ENCODE data around the gene RCC1.
"Not testable (repeated sequence)": the region's sequence is repeated elsewhere in the genome, so short reads cannot be mapped to it uniquely, and the experiment has no call there.

The RCC1 gene

DNA sequence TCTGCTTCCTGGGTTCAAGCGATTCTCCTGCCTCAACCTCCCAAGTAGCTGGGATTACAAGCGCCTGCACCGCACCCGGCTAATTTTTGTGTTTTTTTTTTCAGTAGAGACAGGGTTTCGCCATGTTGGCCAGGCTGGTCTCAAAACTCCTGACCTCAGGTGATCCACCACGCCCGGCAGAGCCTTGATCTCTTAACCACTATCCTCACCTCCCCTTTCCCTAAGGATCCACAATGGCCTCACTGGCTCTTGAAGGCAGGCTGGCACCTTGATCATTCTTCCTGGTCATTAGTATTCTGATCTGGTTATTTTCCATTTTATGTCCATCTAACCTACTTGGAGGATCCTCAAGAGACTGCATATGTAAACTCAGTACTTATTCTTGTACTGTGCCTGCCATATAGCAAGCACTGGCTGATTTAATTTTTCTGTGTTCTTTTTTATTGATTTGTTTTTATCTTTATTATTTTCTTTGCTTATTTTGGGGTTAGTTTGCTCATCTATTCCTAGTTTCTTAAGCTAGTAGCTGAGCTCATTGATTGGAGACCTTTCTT lies 6.3 kb downstream of the RCC1 start:
- no peak for DNase-seq (ENCODE audit: low spot score)

DNA sequence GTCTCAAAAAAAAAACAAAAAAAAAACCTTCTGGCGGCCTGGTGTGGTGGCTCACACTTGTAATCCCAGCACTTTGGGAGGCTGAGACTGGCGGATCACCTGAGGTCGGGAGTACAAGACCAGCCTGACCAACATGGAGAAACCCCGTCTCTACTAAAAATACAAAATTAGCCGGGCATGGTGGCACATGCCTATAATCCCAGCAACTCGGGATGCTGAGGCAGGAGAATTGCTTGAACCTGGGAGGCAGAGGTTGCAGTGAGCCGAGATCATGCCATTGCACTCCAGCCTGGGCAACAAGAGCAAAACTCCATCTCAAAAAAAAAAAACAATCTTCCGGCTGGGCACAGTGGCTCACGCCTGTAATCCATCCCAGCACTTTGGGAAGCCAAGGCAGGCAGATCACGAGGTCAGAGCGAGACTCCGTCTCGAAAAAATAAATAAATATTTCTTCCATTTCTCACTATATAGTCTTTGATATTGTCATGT lies 8.6 kb downstream of the RCC1 start:
- not testable (repeated sequence) for DNase-seq (ENCODE audit: low spot score)

DNA sequence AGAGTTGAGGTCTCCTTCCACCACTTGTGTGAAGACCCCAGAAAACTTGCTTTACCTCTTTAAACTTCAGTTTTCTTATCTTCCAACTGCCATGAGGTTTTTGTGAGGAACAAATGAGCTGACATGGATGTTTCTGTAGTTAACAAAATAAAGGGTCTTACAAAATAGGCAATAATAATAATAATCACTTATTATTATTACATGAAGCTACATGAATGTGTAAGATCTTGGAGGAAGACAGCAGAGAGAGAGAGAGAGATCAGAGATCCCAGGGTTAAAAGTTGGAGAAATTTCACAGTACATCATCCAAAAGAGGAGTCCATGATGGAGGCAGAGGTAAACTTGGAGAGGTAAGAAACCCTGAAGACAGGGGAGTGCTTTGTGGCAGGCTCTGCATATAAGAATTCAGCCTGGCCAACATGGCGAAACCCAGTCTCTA lies 10.7 kb downstream of the RCC1 start:
- no peak for DNase-seq (ENCODE audit: low spot score)

GRCh38 chr1:28517649-28517999 lies 11.8 kb downstream of the RCC1 start:
- no peak for DNase-seq (ENCODE audit: low spot score)

- DNase-seq (ENCODE audit: low spot score) = peak; percentile 83
Observed at GRCh38 chr1:28518000-28518744, 12.3 kb downstream of the RCC1 start.

- no peak for DNase-seq (ENCODE audit: low spot score)
Observed at GRCh38 chr1:28518745-28519341, 13.0 kb downstream of the RCC1 start.

DNA sequence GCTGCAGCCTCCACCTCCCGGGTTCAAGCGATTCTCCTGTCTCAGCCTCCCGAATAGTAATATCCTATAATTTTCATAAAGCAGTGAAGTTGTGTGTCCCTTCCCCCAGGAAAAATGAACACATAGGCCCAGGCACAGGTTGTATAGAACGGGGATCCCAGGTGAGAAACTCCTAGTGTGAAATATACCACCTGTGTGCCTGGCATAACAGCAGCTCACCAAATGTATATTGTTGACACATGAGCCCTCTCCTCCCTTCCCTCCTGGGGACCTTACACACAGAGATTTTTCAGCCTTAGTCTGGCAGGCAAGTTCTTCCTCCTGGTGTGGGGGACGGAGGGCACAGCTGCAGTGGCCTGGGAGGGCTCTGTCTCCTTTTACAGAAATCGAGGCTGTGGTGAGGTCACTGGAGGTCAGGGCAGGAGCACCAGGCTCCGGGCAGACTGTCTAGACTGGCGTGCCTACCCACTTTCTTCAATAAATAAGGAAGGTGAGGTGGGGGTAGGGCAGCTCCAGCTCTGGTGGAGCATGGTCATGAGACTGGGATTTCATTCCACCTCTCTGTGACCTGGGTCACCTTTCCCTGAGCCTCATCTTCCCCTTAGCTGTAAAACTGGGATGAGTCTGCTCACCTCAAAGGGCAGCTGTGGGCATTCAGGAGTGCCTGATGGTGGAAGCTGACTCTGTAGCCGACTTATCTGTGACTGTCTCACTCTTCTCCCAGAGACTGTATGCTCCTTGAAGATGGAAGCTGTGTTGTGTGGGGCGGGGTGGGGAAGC lies 14.3 kb downstream of the RCC1 start:
- no peak for DNase-seq (ENCODE audit: low spot score)

DNA sequence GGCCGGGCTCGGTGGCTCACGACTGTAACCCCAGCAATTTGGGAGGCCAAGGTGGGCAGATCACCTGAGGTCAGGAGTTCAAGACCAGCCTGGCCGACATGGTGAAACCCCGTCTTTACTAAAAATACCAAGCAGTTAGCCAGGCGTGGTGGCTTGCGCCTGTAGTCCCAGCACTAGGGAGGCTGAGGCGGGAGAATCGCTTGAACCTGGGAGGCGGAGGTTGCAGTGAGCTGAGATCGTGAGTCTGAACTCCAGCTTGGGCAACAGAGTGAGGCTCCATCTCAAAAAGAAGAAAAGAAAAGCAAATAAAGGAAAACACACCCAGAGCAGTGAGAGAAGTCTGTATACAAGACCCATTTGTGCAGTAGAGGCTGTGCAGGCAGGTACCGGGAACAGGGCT lies 15.0 kb downstream of the RCC1 start:
- not testable (repeated sequence) for DNase-seq (ENCODE audit: low spot score)

- DNase-seq (ENCODE audit: low spot score) = no peak
Observed at GRCh38 chr1:28521502-28522164, 15.8 kb downstream of the RCC1 start.

GRCh38 chr1:28522537-28522936 lies 16.7 kb downstream of the RCC1 start:
- not testable (repeated sequence) for DNase-seq (ENCODE audit: low spot score)

DNA sequence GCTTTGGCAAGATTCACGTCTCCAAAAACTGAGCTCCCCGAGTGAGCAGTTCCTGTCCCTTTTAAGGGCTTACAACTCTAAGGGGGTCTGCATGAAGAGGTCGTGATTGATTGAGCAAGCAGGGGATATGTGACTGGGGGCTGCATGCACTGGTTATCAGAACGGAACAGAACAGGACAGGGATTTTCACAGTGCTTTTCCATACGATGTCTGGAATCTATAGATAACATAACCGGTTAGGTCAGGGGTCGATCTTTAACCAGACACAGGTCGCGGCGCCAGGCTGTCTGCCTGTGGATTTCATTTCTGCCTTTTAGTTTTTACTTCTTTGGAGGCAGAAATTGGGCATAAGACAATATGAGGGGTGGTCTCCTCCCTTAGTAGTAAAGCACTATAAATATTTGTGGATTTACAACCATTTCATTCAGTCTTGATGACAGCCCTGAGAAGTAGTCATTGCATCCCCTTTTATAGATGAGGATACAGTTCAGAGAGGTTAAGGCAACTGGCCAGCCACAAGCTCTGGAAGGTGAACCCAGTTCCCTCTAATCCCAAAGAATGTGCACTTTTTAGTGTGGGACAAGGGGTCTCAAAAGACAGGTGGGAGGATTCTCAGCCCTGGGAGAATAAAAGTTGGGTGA lies 19.3 kb downstream of the RCC1 start:
- DNase-seq (ENCODE audit: low spot score) = not testable (repeated sequence)

DNA sequence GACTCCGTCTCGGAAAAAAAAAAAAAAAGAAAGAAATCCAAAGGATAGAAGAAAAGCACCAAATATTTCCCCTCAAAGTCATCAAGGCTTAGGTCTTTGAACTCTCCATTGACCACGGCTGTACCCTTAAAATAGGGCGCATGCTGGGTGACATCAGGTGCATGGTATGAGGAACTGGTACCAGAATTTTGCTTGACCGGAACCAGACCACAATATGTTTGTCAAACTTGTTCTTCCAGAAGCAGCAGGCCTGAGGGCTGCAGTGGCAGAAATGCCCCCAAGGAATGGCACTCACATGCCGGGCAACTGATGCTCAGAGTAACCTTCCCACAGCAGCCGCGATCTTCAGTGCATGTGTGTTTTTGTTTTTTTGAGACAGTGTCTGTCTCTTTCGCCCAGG lies 21.0 kb downstream of the RCC1 start:
- no peak for DNase-seq (ENCODE audit: low spot score)

GRCh38 chr1:28530456-28530855 lies 24.6 kb downstream of the RCC1 start:
- DNase-seq (ENCODE audit: low spot score) = no peak

DNA sequence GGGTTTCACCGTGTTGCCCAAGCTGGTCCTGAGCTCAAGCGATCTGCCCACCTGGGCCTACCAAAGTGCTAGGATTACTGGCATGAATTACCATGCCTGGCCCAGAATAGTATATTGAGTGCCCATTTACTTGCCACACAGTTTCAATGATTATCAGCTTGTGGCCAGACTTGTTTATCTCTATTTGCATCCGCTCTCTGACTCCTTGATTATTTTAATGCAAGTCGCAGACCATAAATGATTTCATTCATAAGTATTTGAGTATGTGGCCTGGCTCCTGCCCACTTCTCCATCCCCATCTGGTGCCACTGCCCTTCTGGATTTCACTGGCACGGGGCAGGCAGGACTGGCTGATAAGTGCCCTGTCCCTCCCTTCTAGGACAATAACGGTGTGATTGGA lies 28.8 kb downstream of the RCC1 start:
- no peak for DNase-seq (ENCODE audit: low spot score)

GRCh38 chr1:28535180-28535579 lies 29.3 kb downstream of the RCC1 start:
- DNase-seq (ENCODE audit: low spot score) = no peak

GRCh38 chr1:28537457-28538199 lies 31.8 kb downstream of the RCC1 start:
- DNase-seq (ENCODE audit: low spot score) = no peak

DNA sequence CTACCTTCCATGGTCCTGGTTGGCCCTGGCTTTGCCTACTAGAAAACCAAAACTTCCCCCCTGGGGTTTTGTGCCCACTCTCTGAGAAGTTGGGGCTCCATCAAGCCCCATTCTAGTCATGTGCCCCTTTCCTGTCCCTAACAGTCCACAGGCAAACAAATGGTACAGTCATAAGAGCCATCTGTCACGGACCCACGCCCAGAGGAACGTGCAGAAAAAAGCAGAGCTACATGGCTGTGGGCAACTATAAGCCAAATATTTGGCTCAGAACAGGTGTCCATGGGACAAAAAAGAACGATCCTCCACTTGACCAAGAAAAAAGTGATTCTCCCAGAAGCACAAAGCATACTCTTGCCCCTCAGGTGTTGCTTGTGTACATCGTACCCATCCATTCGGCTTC lies 32.4 kb downstream of the RCC1 start:
- DNase-seq (ENCODE audit: low spot score) = no peak

- no peak for DNase-seq (ENCODE audit: low spot score)
Observed at GRCh38 chr1:28540651-28541050, 34.8 kb downstream of the RCC1 start.

GRCh38 chr1:28541414-28542015 lies 35.7 kb downstream of the RCC1 start:
- not testable (repeated sequence) for DNase-seq (ENCODE audit: low spot score)

DNA sequence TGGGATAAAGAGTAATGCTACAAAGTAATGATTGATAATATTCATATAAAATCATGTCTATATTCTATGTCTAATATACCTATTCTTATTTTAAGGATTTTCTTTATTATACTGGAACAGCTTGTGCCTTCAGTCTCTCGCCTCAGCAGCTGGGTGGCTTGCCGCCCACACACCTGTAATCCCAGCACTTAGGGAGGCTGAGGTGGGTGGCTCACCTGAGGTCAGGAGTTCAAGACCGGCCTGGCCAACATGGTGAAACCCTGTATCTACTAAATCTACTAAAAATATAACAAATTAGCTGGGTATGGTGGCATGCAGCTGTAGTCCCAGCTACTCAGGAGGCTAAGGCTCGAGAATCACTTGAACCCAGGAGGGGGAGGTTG lies 39.4 kb downstream of the RCC1 start:
- DNase-seq (ENCODE audit: low spot score) = no peak
